Activated CD4-positive, alpha-beta T cell treated with anti-CD3 and anti-CD28 coated beads, Interleukin-2, amount 10 ng/mL, durations not matched to agents 7 days and 5 days (primary cell): Measurements from ENCODE around the gene CAV2. TPM values are rescaled to one million over a fixed set of nuclear protein-coding genes. Genes with fewer than 3 reads are reported as not detected.

Source experiments
- CTCF ChIA-PET: fragments of 350-600 bp; sonication (Branson Sonifier 250); formaldehyde crosslinking; loops from one replicate; lab custom pipeline; 2021; ENCODE audit warnings: antibody characterized with exemption; lab: Charles Lee
- POLR2A ChIA-PET: fragments of 350-600 bp; sonication (Branson Sonifier 250); formaldehyde crosslinking; loops from one replicate; lab custom pipeline; 2021; ENCODE audit warnings: antibody characterized with exemption; lab: Charles Lee
- DNase-seq: peaks from one replicate; pipeline ENCODE4 v3.0.0-alpha.2; 2020
- H3K27ac Mint-ChIP-seq: one replicate; pipeline ENCODE4 v1.8.0; 2021; ENCODE audit warnings: mild to moderate bottlenecking, moderate library complexity, mixed read lengths
- H3K27me3 Mint-ChIP-seq: one replicate; pipeline ENCODE4 v1.8.0; 2021; ENCODE audit warnings: mixed read lengths
- H3K36me3 Mint-ChIP-seq: one replicate; pipeline ENCODE4 v1.8.0; 2021; ENCODE audit warnings: low read depth, mixed read lengths
- H3K4me1 Mint-ChIP-seq: one replicate; pipeline ENCODE4 v1.8.0; 2021; ENCODE audit warnings: mixed read lengths
- H3K4me3 Mint-ChIP-seq: one replicate; pipeline ENCODE4 v1.8.0; 2021; ENCODE audit warnings: mild to moderate bottlenecking, moderate library complexity, mixed read lengths
- H3K9me3 Mint-ChIP-seq: one replicate; pipeline ENCODE4 v1.8.0; 2021; ENCODE audit warnings: mixed read lengths
- total RNA-seq, 2 experiments: library from RNA; stranded (reverse); gene quantifications; one replicate each; pipeline ENCODE4 v1.2.3, GENCODE V29; 2021

CAV2 gene
- total RNA-seq, result not detected

GRCh38 chr7:116499168-116500077, at the start of gene CAV2:
CAV2 (plus strand) TSS chr7:116499738; CDS start chr7:116499782, 44 bp downstream.
- Mint-ChIP-seq H3K27me3 (peaks cover 59% of the 10 kb centered on the region), H3K4me1 (peaks cover 12% of the 10 kb centered on the region), H3K4me3 (peak within 1 kb of the TSS; percentile 39), H3K27ac (no peak within 1 kb of the TSS), H3K36me3 (no peaks in the 10 kb centered on the region), H3K9me3 (no peaks in the 10 kb centered on the region)
- DNase-seq, result no peak
- POLR2A ChIA-PET, result no interaction called here
- CTCF ChIA-PET, result no interaction called here

- DNase-seq, result no peak
- Mint-ChIP-seq H3K9me3 (no peaks in the 10 kb centered on the region), H3K27me3 (peaks cover 16% of the 10 kb centered on the region), H3K4me3 (no peak overlapping the region), H3K36me3 (no peaks in the 10 kb centered on the region), H3K4me1 (no peaks in the 10 kb centered on the region), H3K27ac (no peak overlapping the region)
- ChIA-PET POLR2A (no interaction called here), CTCF (no interaction called here)
Observed at GRCh38 chr7:116449950-116450349, 49.6 kb upstream of the CAV2 start.

DNA sequence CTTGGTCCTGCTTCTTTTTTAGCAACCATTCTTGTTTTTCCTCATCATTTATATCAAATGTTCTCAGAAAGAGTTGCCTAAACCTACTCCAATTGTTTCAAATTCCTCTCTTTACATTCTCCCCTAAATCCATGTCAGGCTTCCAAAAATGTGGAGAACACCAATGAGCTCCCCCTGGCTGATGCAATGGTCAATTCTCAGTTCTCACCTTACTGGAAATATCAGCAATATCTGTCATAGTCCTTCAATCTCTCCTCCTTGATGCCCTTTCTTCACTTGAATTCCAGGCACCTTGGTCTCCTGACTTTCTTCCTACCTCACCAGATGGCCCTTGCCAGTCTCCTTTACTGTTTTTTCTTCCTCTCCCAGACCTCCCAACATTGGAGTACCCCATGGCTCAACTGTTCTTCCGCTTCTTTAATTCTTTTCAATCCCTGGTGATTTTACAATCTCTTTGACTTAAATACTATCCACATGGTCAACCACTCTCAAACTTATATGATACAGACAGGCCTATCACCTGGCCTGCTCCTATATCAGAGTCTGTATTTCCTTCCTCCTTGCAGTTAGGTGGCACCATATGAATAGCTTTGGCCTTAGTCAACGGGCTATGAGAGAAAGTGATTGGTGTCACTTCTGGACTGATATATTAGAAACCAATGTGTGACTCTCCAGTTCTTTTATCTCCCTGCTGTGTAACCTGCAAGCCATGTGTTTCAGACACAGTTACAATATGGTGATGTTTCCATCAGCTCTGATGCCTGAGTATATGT, 47.4 kb upstream of the CAV2 start:
- DNase-seq, result no peak
- POLR2A ChIA-PET, result no interaction called here
- CTCF ChIA-PET, result no interaction called here
- Mint-ChIP-seq H3K27ac (no peak overlapping the region), H3K9me3 (no peaks in the 10 kb centered on the region), H3K36me3 (no peaks in the 10 kb centered on the region), H3K4me3 (no peak overlapping the region), H3K27me3 (peaks cover 8% of the 10 kb centered on the region), H3K4me1 (no peaks in the 10 kb centered on the region)

- Mint-ChIP-seq H3K36me3 (no peaks in the 10 kb centered on the region), H3K9me3 (no peaks in the 10 kb centered on the region), H3K27ac (no peak overlapping the region), H3K27me3 (peaks cover 2% of the 10 kb centered on the region), H3K4me3 (no peak overlapping the region), H3K4me1 (no peaks in the 10 kb centered on the region)
- ChIA-PET POLR2A (no interaction called here), CTCF (no interaction called here)
- no peak for DNase-seq
Observed at GRCh38 chr7:116454377-116454776, 45.2 kb upstream of the CAV2 start.

- H3K4me3 Mint-ChIP-seq, result no peak overlapping the region
- H3K27ac Mint-ChIP-seq, result no peak overlapping the region
- H3K4me1 Mint-ChIP-seq, result no peaks in the 10 kb centered on the region
- no peak for DNase-seq
- H3K9me3 Mint-ChIP-seq, result no peaks in the 10 kb centered on the region
- POLR2A ChIA-PET, result no interaction called here
- no peaks in the 10 kb centered on the region for H3K36me3 Mint-ChIP-seq
- CTCF ChIA-PET, result interaction anchor here (0.7 kb wide), 1 partner anchor 453 kb away, joined by 4 read pairs; no protein-coding TSS in a partner anchor
- H3K27me3 Mint-ChIP-seq, result no peaks in the 10 kb centered on the region
Observed at GRCh38 chr7:116455009-116455408, 44.5 kb upstream of the CAV2 start.

GRCh38 chr7:116455499-116455898, 44.0 kb upstream of the CAV2 start:
- H3K27ac Mint-ChIP-seq, result no peak overlapping the region
- no peaks in the 10 kb centered on the region for H3K27me3 Mint-ChIP-seq
- no peak overlapping the region for H3K4me3 Mint-ChIP-seq
- no peaks in the 10 kb centered on the region for H3K9me3 Mint-ChIP-seq
- DNase-seq, result no peak
- no peaks in the 10 kb centered on the region for H3K36me3 Mint-ChIP-seq
- H3K4me1 Mint-ChIP-seq, result no peaks in the 10 kb centered on the region
- ChIA-PET POLR2A (no interaction called here), CTCF (interaction anchor here (0.7 kb wide), 1 partner anchor 453 kb away, joined by 4 read pairs; no protein-coding TSS in a partner anchor)

DNA sequence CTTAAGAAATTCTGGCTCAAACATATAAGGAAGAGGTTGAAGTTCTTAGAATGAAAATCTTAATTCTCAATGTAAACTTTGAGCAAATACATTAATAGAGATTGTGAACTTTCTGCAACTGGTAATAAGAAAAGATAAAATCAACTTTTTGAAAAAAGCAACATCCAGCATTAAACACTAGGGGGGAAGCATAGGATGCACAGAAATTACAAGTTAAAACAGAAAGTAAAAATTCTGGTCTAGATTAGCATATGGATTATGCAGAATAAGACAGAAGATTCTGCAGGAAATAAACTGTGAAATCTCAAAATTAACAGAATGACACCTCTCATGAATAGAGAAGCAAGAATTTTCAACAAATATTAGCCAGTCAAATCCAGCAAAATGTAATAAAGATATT, 38.0 kb upstream of the CAV2 start:
- ChIA-PET CTCF (no interaction called here), POLR2A (no interaction called here)
- H3K36me3 Mint-ChIP-seq, result no peaks in the 10 kb centered on the region
- H3K4me1 Mint-ChIP-seq, result no peaks in the 10 kb centered on the region
- H3K4me3 Mint-ChIP-seq, result no peak overlapping the region
- no peak for DNase-seq
- peaks cover 6% of the 10 kb centered on the region for H3K27me3 Mint-ChIP-seq
- no peaks in the 10 kb centered on the region for H3K9me3 Mint-ChIP-seq
- H3K27ac Mint-ChIP-seq, result no peak overlapping the region

GRCh38 chr7:116463956-116464355, 35.6 kb upstream of the CAV2 start:
- Mint-ChIP-seq H3K36me3 (no peaks in the 10 kb centered on the region), H3K4me3 (no peak overlapping the region), H3K27me3 (peaks cover 8% of the 10 kb centered on the region), H3K27ac (no peak overlapping the region), H3K4me1 (no peaks in the 10 kb centered on the region), H3K9me3 (no peaks in the 10 kb centered on the region)
- DNase-seq, result no peak
- POLR2A ChIA-PET, result no interaction called here
- CTCF ChIA-PET, result no interaction called here

DNA sequence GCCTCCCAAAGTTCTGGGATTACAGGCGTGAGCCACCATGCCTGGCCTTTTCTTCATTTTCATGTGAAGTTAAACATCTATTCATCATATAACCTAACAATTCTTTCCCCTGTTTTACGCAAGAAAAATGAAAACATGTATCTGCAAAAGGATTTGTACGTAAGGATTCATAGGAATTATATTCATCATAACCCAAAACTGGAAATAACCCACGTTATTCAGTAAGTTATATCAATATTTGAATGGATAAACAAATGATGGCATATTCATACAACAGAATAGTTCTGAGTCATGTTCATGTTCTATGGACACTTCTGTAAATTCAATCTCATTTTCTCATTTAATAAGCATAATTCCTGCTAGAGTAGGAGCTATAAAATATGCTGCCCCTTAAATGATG, 35.2 kb upstream of the CAV2 start:
- ChIA-PET CTCF (no interaction called here), POLR2A (no interaction called here)
- Mint-ChIP-seq H3K9me3 (no peaks in the 10 kb centered on the region), H3K4me1 (no peaks in the 10 kb centered on the region), H3K27me3 (peaks cover 8% of the 10 kb centered on the region), H3K36me3 (no peaks in the 10 kb centered on the region), H3K4me3 (no peak overlapping the region), H3K27ac (no peak overlapping the region)
- no peak for DNase-seq

GRCh38 chr7:116465125-116465524, 34.4 kb upstream of the CAV2 start:
- Mint-ChIP-seq H3K27ac (no peak overlapping the region), H3K4me1 (no peaks in the 10 kb centered on the region), H3K27me3 (peaks cover 8% of the 10 kb centered on the region), H3K4me3 (no peak overlapping the region), H3K9me3 (no peaks in the 10 kb centered on the region), H3K36me3 (no peaks in the 10 kb centered on the region)
- ChIA-PET POLR2A (no interaction called here), CTCF (no interaction called here)
- no peak for DNase-seq

GRCh38 chr7:116468534-116468933, 31.0 kb upstream of the CAV2 start:
- H3K9me3 Mint-ChIP-seq, result no peaks in the 10 kb centered on the region
- DNase-seq, result no peak
- H3K4me1 Mint-ChIP-seq, result no peaks in the 10 kb centered on the region
- CTCF ChIA-PET, result no interaction called here
- no peaks in the 10 kb centered on the region for H3K36me3 Mint-ChIP-seq
- POLR2A ChIA-PET, result no interaction called here
- peaks cover 6% of the 10 kb centered on the region for H3K27me3 Mint-ChIP-seq
- no peak overlapping the region for H3K4me3 Mint-ChIP-seq
- H3K27ac Mint-ChIP-seq, result no peak overlapping the region

DNA sequence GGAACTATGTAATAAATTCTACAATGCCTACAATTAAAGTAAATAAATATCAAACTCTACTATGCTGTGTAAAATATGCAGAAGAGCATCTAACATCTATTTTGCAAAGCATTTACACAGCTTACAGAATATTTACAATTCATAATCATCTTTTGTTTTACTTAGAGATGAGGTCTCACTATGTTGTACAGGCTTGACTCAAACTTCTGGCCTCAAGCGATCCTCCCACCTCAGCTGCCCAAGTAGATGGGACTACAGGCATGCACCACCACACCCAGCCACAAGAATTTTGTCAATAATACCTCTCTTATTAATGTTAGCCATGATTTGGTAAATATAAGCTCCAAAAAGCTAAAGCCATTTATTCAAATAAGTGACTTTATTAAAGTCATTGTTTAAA, 21.9 kb upstream of the CAV2 start:
- H3K4me1 Mint-ChIP-seq, result no peaks in the 10 kb centered on the region
- H3K27me3 Mint-ChIP-seq, result peaks cover 12% of the 10 kb centered on the region
- no peaks in the 10 kb centered on the region for H3K9me3 Mint-ChIP-seq
- no peak overlapping the region for H3K4me3 Mint-ChIP-seq
- DNase-seq, result no peak
- POLR2A ChIA-PET, result no interaction called here
- CTCF ChIA-PET, result no interaction called here
- H3K36me3 Mint-ChIP-seq, result no peaks in the 10 kb centered on the region
- no peak overlapping the region for H3K27ac Mint-ChIP-seq

GRCh38 chr7:116478834-116479233, 20.7 kb upstream of the CAV2 start:
- Mint-ChIP-seq H3K4me3 (no peak overlapping the region), H3K27me3 (peaks cover 16% of the 10 kb centered on the region), H3K4me1 (no peaks in the 10 kb centered on the region), H3K36me3 (no peaks in the 10 kb centered on the region), H3K27ac (no peak overlapping the region), H3K9me3 (no peaks in the 10 kb centered on the region)
- DNase-seq, result no peak
- POLR2A ChIA-PET, result no interaction called here
- CTCF ChIA-PET, result no interaction called here
